Jurkat, Clone E6-1 (cell line): Measurements from ENCODE around the gene MMEL1.

ENCODE experiments used
- DNase-seq: peaks from one replicate; pipeline ENCODE4 v3.0.0-alpha.2; 2011; ENCODE audit warnings: low read depth, low spot score
- H3K4me3 ChIP-seq: 2 replicates; pipeline ENCODE4 v1.5.1; 2011; ENCODE audit warnings: mild to moderate bottlenecking, low read length, control low read depth, moderate library complexity

MMEL1 gene

GRCh38 chr1:2595812-2596529 lies 36.8 kb downstream of the MMEL1 start:
- H3K4me3 ChIP-seq = no peak overlapping the region
- no peak for DNase-seq

- no peak for DNase-seq
- H3K4me3 ChIP-seq = no peak overlapping the region
These were observed 37.5 kb downstream of the MMEL1 start for GRCh38 chr1:2595261-2595811.

- DNase-seq = no peak
These were observed 38.1 kb downstream of the MMEL1 start for GRCh38 chr1:2594641-2595131.

GRCh38 chr1:2594001-2594640 lies 38.7 kb downstream of the MMEL1 start:
- H3K4me3 ChIP-seq = no peak overlapping the region
- no peak for DNase-seq

More at GRCh38 chr1:2594641-2595131, 38.1 kb downstream of the MMEL1 start:
- no peak overlapping the region for H3K4me3 ChIP-seq

- H3K4me3 ChIP-seq = no peak overlapping the region
- no peak for DNase-seq
These were observed 39.5 kb downstream of the MMEL1 start for GRCh38 chr1:2593251-2593878.

DNA sequence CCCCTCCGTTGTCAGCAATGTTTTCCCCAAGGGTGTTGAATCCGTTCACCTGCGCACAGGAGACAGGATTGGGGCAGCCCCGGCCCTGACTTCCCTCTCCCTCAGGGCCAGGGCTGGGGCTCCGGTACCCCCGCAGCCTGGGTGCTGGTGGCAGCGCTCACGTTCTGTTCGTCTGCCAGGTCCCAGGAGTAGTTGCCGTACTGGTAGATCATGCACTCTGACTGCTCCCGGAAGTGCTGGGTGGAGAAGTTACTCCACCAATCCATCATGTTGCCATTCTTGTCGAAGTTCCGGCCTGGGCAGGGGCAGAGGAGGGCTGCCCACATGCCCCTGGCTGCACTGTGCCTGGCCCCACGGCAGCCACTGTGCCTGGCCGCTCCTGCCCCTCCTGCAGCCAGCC lies 40.1 kb downstream of the MMEL1 start:
- H3K4me3 ChIP-seq = no peak overlapping the region
- no peak for DNase-seq

DNA sequence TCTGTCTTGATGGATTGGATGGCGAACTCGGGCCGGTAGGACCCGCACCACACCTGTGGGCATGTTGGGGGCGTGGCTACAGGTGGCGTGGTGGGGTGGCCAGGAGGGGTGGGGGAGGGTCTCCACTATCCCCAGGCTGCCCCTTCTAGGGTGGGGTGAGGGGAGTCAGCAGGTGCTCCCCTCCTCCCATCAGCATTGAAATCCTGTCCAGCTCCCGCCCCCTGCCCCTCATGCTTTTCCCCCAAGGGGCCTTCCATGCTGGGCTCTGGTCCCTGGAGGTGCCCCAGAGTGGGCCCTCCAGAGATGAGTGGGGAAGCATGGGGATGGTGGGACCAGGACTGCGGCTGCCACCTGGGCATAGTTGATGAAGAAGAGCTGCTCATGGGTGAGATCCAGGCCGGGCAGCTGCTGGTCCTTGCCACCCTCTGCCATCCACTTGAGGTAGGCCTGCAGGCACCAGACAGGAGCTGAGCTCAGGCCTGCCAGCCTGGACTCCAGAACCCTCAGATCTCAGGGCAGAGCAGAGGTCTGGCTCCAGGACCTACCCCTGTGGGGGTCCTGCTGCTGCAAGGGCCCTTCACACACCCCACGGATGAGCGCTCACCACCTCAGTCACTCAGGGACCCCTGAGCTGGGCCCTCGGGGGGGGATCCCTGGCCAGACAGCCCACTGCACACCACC lies 41.1 kb downstream of the MMEL1 start:
- DNase-seq = no peak

DNA sequence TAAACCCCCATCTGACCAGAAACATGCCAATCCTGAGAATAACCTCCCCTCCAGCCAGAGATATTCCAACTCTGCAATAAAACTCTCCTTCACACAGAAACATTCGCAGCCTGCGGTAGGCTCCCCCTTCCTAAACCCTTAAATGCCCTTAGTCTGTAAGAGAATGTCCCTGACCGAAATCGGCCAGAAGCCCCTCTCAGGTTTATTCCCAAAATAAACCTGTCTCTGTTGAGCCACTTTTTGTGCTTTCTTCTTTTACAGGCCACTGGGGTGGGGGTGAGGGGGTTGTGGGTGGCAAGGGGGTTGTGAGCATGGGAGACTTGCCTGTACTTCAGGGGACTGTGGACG lies 41.6 kb downstream of the MMEL1 start:
- no peak overlapping the region for H3K4me3 ChIP-seq
- DNase-seq = no peak

More for the DNA sequence above, 41.1 kb downstream of the MMEL1 start:
- no peak overlapping the region for H3K4me3 ChIP-seq

DNA sequence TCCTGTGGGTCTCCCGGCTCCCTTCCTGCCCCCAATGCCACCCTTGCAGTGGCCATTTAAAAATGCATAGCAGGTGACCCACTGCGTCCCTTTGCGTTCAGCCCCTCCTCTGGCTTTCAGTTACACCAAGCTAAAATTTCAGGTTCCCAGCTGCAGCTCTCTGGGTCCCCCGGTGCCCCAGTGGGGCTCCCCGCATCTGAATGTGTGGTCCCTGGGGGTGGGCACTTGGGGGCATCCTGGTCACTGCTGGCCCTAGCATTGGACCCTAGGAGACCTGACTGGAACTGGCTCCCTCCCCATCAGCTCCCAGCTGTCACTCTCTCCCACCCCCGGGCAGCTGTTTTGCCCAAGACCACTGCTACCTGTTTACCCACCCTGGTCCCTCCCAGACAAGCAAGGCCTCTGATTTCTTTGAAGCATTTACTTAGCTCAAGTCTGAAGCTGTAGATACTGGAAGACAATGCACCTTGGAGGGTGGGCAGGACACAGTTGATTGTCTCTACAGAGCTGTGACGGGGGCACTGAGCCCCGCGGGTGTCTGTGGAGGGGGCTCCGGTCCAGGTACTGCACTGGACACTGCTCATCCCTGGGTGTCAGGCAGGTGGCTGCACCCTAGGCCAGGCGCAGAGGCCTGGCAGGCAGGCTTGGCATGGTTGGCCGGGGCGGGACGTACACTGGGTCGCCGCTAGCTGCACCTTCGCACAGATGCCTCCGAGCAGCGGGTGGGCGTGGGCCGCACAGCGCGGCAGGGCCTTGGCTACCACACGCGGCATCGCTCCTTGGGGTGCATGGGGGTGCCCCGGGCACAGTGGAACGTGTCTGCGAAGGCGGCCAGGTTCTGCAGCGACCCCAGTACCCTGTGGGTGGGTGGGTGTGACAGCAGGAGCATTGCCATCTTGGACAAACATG lies 42.3 kb downstream of the MMEL1 start:
- DNase-seq = no peak
- no peak overlapping the region for H3K4me3 ChIP-seq

- DNase-seq = no peak
These were observed 43.2 kb downstream of the MMEL1 start for GRCh38 chr1:2589431-2590232.

DNA sequence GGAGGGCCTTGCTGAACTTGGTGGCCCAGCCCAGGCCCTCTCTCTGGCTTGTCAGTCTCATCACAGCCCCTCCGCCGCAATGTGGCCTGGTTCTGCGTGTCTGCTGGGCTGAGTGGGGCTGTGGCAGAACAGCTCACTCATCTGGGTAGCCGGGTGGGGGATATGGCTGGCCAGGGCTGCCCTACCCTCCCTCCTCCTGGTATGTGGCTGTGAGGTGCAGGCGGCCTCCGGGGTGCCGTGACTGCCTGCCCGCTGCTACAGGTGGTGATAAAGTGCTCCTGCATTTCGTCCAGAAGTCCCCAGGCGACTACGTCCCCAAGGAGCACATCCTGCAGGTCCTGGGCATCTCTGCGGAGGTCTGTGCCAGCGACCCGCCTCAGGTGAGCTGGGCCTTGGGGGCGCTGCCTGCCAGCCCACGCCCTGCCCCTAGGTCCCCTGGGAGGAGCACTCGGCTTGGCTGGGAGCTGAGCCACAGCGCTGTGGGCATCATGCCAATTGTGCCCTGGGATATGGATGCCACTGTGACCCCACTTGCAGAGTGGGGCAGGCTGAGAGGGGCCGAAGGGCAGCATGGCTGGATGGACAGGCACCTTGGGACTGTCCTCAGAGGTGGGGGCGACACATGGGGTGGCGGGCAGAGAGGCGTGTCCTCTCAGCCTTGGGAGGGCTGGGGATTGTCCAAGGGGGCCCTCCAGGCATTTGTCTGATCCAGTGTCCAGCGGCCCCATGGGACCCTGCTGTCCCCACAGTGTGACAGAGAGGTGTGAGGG lies 44.0 kb downstream of the MMEL1 start:
- no peak for DNase-seq
- H3K4me3 ChIP-seq = no peak overlapping the region

More at GRCh38 chr1:2589431-2590232, 43.2 kb downstream of the MMEL1 start:
- no peak overlapping the region for H3K4me3 ChIP-seq

DNA sequence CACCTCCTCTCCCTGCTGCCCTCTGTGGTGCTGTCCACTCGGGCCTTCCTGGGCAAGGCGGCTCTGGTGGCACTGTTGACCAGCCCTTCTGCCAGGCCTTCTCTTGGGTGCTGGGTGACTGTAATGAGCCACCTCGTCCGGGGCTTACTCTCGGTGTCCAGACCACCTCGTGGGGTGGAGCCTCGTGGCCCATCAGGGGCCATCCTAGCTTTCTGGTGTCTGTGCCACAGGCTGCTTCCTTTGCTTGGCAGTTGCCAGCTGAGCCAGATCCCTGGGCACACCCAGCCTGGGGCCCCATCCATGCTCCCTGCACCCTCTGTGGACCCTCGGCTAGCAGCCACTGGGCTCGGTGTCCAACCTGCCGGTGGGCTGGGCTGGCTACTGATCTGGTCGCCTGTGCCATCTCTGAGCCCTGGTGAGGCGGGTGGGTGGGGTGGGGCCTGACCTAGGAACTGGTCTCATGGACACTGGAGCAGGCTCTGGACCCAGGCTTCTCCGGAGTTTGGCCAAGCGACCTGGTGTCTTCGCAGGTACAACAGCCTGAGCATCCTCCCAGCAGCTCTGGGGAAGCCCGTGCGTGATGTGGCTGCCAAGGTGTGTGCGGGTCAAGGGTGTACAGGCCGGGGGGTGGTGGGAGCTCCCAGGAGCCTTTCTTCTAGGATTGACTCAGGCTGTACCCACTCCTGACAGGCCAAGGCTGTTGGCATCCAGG lies 44.8 kb downstream of the MMEL1 start:
- no peak overlapping the region for H3K4me3 ChIP-seq
- DNase-seq = no peak

GRCh38 chr1:2587071-2587859 lies 45.6 kb downstream of the MMEL1 start:
- peak overlapping the region; percentile 68 for H3K4me3 ChIP-seq
- DNase-seq = no peak

GRCh38 chr1:2586154-2587070 lies 46.4 kb downstream of the MMEL1 start, which contains the start of gene PRXL2B:
Gene PRXL2B (plus strand): TSS chr1:2586777. CDS start chr1:2586886, 109 bp downstream.
- DNase-seq = peak; percentile 96
- peak within 1 kb of the TSS; percentile 92 for H3K4me3 ChIP-seq
